ENCODE results near the gene RMDN2.
"Not testable (repeated sequence)": the region's sequence is repeated elsewhere in the genome, so short reads cannot be mapped to it uniquely, and the experiment has no call there.

RMDN2 gene

GRCh38 chr2:37997629-37998028 is 72.5 kb downstream of the RMDN2 start:
- no peak for DNase-seq

- DNase-seq = no peak
These were observed 75.6 kb downstream of the RMDN2 start for GRCh38 chr2:38000485-38001222.

GRCh38 chr2:38010187-38010586 is 85.1 kb downstream of the RMDN2 start:
- DNase-seq = not testable (repeated sequence)

GRCh38 chr2:38010995-38011394 is 85.9 kb downstream of the RMDN2 start:
- no peak for DNase-seq

GRCh38 chr2:38013158-38013752 is 88.2 kb downstream of the RMDN2 start:
- DNase-seq = no peak

- DNase-seq = no peak
These were observed 91.1 kb downstream of the RMDN2 start for GRCh38 chr2:38016219-38016618.

GRCh38 chr2:38017836-38018235 is 92.7 kb downstream of the RMDN2 start:
- no peak for DNase-seq

GRCh38 chr2:38020359-38021069 is 95.4 kb downstream of the RMDN2 start:
- DNase-seq = not testable (repeated sequence)

GRCh38 chr2:38021589-38021988 is 96.5 kb downstream of the RMDN2 start:
- DNase-seq = no peak

- no peak for DNase-seq
These were observed 101.8 kb downstream of the RMDN2 start for GRCh38 chr2:38026846-38027245.

- no peak for DNase-seq
These were observed 103.7 kb downstream of the RMDN2 start for GRCh38 chr2:38028829-38029228.

GRCh38 chr2:38029512-38029911 is 104.4 kb downstream of the RMDN2 start:
- no peak for DNase-seq

- no peak for DNase-seq
These were observed 105.7 kb downstream of the RMDN2 start for GRCh38 chr2:38030635-38031355.

GRCh38 chr2:38032946-38033345 is 107.9 kb downstream of the RMDN2 start:
- no peak for DNase-seq

GRCh38 chr2:38033646-38034045 is 108.6 kb downstream of the RMDN2 start:
- no peak for DNase-seq

GRCh38 chr2:38035968-38036367 is 110.9 kb downstream of the RMDN2 start:
- DNase-seq = no peak

- no peak for DNase-seq
These were observed 112.2 kb downstream of the RMDN2 start for GRCh38 chr2:38037325-38037724.

GRCh38 chr2:38037757-38038621 is 112.9 kb downstream of the RMDN2 start:
- DNase-seq = peak; percentile 82

- no peak for DNase-seq
These were observed 113.6 kb downstream of the RMDN2 start for GRCh38 chr2:38038682-38039081.

- no peak for DNase-seq
These were observed 114.2 kb downstream of the RMDN2 start for GRCh38 chr2:38039121-38039910.

- DNase-seq = no peak
These were observed 120.7 kb downstream of the RMDN2 start for GRCh38 chr2:38045811-38046210.

- DNase-seq = no peak
These were observed 131.1 kb downstream of the RMDN2 start for GRCh38 chr2:38056216-38056615.

All from retina (tissue), 1 donor.